Frontal cortex (tissue), 4 donors: ENCODE results near the gene NOP14. TPM values are rescaled to one million over a fixed set of nuclear protein-coding genes. Genes with fewer than 3 reads are reported as not detected.
"Not testable (repeated sequence)": the region's sequence is repeated elsewhere in the genome, so short reads cannot be mapped to it uniquely, and the experiment has no call there.

ENCODE experiments used
- DNase-seq, 2 donors: peaks; one replicate each; pipeline ENCODE4 v3.0.0; 2012; ENCODE audit warnings: low spot score in 2 of 2
- FAIRE-seq: peaks from 2 replicates; lab custom pipeline; 2012; peaks lifted over from hg19 to GRCh38; lab: Jason Lieb, UNC
- total RNA-seq: library from RNA; depleted of rRNA; stranded (reverse); fragments of >200 nt; gene quantifications from one replicate; pipeline ENCODE4 v1.2.3, GENCODE V29; 2014
- donor health status: control.
- donor health status: control.
- donor health status: control.

NOP14 gene
- total RNA-seq, result 6.1 TPM

DNA sequence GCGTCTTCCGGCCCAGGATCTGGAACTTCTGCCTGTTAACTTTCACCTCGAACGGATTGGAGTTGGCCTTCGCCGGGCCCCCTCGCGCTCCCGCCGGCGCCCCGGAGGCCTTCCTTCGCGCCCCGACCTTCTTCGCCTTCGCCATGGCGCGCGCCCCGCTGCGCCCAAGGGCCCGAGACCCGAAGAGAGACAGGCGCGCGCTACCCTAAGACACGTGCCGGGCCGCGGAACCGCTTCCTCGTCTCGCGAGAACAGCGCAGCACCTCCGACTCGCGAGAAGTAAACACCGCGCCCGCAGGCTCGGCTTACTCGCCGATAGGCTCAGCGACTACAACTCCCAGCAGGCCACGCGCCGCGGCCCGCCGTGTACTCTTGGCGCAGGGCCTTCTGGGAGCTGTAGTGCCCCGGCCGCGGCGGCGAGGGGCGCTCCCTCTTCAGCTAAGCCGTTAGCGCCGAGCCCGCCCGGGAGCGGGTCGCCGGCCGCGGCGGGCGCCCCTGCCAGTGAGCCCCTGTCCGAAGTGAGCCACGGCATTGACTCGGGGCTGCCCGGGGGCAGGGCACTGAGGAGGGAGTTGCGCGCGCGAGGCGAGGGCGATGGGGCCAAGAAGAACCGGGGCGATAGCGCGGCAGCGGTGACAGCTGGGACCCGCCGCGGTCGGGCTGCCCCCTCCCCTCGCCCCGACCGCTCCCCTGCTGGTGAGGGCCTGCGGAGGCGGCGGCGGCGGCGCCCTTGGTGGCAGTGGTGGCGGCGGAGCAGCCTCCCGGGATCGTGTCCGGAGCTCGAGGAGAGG lies at the start of gene NOP14, which contains the start of gene GRK4:
Gene NOP14 (minus strand): TSS at position 232 of the 791 bp plus-strand sequence. CDS start 87 bp downstream, at position 145.
Gene GRK4 (plus strand): TSS at position 397 of the 791 bp plus-strand sequence. CDS start 500 bp downstream, outside the sequence.
- peak; percentile 99 for DNase-seq
- no peak for FAIRE-seq

DNA sequence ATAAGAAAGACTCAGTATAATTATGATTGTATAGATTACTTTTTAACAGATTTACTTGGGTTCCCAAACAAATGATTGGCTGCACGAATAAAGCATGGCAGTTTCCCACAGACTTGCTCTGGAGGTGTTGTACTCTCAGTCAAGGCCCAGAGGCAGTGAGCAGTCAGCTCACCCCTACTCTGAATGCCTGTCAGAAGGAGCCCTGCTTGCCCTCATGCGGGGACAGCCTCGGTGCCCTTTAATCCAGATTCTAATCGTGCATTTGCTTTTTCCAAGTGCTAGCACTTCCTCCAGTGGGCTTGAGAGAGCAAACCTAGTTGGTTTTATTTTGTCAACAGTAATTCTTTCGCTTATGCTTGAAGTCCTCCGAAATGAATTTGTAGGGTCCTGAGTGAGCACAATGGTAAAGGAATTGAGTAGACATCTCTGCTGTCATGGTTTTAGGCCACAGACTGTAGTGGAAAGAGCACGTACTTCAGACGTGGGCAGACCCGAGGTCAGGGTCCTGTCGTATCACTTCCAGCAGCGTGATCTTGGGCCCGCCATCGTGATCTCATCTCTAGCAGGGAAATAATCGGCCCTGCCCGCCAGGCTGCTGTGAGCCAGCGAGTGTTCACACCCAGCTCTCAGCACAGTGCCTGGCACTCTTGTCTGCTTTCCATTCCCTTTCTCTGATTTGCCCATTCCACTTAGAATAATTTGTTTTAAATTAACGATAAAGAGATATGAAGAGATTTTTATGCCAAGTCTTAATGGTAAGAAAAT lies 48.4 kb upstream of the NOP14 start:
- FAIRE-seq, result no peak
- no peak for DNase-seq

DNA sequence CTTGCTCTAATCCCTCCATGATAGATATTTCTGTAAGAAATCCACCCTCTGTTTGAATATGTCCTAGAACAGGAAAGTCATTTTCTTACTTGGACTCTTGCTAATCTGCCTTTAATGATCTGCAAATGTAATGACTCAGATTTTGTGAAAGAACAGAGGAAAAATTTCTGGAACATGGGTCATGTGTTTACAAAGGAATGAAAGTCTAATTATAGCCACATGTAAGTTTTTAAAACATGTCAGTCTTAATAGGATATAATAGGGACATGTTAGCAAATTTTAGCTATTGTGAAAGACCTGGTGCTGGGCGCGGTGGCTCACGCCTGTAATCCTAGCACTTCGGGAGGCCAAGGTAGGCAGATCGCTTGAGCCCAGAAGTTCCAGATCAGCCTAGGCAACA lies 47.8 kb upstream of the NOP14 start:
- DNase-seq (no peak), FAIRE-seq (no peak)

DNA sequence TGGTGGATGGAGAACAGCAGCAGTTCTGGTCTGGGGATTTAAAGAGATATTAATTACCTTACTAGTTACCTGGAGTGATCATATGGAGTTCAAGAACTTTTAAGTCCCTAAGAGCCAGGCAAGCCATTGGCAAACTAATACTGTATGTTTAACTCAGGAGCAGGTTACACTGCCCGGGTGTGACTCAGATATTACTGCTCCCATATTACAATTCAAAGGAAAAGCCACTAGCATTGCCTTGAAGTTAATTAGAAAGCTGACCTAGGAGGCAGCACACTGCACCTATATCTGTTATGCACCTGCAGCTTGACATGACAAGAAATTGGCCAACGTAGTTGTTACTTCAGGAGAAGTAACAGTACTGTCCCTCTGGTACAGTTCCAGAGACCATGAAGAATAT lies 47.4 kb upstream of the NOP14 start:
- FAIRE-seq (no peak), DNase-seq (no peak)

DNA sequence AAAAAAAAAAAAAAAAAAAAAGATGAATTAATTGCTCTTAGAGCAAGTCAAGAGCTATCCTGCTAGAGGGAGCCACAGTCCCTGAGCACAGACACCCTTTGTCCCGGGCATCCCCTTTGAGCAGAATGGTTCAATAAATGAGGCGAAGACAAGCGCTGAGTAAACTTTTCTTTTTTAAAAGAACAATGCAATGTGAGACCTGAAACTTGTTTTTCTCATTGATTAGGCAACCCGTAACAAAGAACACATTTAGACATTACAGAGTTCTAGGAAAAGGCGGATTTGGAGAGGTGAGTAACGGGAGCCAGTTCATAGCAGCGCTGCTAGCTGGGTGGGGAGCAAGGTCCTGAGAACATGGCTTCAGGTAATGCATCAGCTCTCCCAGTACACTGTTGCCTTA lies 46.2 kb upstream of the NOP14 start:
- FAIRE-seq, result no peak
- peak in 1 of 2 donors; percentile 25 for DNase-seq

DNA sequence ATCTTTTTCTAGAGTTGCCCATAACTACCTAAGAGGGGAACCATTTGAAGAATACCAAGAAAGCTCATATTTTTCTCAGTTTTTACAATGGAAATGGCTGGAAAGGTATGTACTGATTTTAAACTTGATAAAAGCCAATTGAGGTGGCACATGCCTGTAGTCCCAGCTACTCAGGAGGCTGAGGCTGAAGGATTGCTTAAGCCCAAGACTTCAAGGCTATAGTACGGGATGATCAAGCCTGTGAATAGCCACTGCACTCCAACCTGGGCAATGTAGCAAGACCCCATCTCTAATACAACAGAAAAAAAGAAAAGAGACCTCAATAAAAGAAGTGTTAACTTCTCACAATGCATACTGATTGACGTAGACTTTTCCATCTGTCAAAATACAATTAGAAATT lies 44.5 kb upstream of the NOP14 start:
- FAIRE-seq (no peak), DNase-seq (no peak)

DNA sequence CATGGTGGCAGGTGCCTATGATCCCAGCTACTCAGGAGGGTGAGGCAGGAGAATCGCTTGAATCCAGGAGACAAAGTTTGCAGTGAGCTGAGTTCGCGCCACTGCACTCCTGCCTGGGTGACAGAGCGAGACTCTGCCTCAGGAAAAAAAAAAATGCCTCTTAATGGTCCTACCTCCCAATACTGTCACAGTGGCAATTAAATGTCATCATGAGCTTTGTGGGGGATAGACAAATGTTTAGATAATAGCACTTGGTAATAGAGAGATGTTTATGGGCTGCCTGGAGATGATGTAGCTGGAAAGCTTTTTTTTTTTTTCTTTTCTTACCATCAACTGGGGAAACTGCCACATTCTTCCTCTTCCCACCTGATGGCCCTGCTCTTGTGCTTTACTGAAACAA lies 33.2 kb upstream of the NOP14 start:
- FAIRE-seq (no peak), DNase-seq (no peak)

DNA sequence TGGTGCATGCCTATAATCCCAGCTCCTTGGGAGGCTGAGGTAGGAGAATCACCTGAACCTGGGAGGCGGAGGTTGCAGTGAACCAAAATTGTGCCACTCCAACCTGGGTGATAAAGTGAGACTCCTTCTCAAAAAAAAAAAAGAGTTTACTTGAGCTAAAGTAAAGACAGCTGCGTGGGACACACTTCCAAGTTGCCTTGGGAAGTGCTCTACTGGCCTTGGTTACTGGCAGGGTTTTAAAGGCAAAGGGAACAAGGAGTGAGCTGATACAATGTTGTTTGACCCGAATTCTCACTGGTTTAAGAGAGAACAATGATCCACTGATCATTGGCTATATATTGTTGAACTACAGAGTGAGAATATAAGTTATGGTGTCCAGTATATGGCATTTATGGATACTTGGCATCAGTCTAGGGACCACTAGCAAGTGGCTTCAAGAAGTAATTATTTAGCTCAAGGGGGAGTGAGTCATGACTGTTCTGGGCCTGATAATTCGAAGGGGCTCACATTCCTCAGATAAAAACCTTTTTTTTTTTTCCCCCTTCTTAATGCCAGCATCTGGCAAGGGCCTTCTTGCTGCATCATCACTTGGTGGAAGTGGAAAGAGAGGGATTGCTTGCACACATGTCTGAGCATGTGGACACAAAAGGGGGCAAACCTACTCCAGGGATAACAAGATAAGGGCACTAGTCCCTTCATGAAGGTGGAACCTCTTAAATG lies 32.5 kb upstream of the NOP14 start:
- DNase-seq (no peak), FAIRE-seq (no peak)

DNA sequence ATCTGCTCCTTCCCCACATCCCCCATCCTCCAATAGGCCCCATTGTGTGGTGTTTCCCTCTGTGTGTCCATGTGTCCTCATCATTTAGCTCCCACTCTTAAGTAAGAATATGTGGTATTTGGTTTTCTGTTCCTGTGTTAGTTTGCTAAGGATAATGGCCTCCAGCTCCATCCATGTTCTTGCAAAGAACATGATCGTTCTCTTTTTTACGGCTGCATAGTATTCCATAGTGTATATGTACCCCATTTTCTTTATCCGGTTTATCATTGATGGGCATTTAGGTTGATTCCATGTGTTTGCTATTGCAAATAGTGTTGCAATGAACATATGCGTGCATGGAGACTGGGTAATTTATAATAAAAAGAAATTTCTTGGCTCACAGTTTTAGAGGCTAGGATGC lies 31.7 kb upstream of the NOP14 start:
- FAIRE-seq, result no peak
- DNase-seq, result no peak

DNA sequence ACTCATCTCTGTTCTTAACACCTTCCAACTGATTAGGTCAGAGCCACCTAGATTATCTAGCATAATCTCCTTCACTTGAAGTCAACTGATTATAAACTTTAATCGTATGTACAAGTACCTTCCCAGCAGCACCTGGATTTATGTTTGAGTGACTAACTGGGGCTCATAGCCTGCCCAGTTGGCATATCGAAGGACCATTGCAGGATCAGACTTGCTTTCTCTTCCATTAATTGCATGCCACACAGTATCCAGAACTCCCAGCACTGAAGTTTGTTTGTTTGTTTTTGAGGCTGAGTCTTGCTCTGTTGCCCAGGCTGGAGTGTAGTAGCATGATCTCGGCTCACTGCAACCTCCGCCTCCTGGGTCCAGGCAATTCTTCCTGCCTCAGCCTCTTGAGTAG lies 28.0 kb upstream of the NOP14 start:
- no peak for FAIRE-seq
- DNase-seq, result no peak

DNA sequence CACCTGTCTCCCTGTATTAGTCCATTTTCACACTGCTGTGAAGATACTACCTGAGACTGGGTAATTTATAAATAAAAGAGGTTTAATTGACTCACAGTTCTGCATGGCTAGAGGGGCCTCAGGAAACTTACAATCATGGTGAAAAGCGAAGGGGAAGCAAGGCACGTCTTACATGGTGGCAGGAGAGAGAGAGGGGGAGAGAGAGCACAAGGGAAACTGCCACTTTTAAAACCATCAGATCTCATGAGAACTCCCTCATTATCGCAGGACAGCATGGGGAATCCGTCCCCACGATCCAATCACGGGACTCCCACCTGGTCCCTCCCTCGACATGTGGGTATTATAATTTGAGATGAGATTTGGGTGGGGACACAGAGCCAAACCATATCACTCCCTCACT lies 20.5 kb upstream of the NOP14 start:
- not testable (repeated sequence) for DNase-seq, FAIRE-seq

DNA sequence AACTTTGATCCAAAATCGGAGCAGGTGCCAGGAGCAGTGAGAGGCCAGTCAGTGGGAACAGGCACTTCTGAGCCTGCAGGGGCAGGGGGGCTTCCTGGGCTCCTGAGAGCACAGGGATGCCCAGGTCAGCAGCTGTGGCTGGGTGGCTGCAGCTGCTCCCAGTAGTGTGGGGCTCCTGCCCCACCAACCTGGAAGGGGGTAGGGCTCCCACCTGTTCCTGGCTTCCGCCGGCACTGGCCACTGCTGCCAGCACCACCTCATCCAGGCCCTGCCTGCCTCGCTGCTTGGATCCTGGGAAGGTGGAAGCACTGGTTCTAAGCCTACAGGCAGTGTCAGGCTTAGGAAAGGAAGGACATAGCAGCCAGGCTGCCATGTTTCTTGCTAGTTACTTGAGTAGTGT lies 18.8 kb upstream of the NOP14 start:
- FAIRE-seq, result no peak
- no peak for DNase-seq

DNA sequence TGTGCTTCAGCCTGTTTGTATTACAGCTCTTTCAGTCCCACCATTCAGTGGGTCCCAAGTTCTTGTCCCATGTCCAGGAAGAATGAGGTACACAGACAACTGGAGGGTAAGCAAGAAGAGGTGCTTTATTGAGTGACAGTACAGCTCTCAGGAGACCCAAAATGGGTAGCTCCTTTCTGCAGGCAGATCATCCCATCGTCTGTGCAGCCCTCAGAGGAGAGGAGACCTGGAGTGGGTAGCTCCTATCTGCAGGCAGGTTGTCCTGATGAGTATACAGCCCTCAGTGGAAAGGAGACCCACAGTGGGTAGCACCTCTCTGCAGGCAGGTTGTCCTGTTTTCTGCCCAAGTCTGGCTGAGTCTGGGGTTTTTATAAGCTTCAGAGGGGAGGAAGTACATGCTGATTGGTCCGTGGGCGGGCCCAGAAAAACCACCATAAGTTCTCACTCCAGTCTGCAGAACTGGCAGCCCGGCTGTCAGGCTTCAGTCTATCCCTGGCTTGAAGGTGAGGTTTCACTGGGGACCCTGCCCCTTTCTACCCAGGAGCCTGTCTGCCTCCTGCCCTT lies 18.1 kb upstream of the NOP14 start:
- FAIRE-seq, result no peak

DNA sequence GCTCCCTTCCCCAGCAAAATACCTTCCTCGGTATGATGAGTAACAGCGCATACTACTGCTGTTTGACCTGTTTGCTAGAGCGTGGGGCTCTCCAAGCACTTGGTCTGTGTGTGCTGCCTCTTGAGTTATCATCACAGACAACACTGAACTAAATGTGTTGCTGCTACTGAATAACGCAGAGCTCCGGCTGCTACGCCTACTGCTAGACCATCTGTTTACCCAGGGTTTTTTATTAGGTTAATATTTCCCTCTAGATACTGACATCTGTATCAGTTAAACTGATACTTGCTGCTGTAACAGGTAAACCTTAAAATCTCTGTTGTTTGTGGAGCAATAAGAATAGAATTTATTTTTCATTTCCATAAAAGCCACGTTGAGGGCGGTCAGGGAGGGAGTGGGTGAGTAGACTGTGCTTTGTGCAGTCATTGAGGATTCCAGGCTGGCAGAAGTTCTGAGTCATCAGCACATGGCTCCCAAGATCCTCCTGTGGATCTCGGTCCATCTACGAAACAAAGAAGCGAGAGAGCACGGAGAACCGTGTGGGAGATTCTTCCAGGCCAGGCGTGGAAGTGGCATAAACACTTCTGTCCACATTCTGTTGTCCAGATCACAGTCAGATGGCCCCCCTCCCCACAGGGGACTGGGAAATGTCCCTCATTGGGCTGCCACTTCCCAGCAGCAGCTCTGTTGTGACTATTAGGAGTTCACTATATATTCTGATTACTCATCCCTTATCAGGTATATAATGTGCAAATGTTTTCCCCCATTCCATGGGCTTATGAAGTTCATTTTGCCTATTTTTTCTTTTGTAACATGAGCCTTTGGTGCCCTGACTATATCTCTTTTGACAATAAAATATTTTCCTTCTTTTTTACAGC lies 14.2 kb upstream of the NOP14 start:
- peak in 1 of 2 donors; percentile 55 for DNase-seq
- no peak for FAIRE-seq

More for the DNA sequence above, 18.1 kb upstream of the NOP14 start:
- no peak for DNase-seq

DNA sequence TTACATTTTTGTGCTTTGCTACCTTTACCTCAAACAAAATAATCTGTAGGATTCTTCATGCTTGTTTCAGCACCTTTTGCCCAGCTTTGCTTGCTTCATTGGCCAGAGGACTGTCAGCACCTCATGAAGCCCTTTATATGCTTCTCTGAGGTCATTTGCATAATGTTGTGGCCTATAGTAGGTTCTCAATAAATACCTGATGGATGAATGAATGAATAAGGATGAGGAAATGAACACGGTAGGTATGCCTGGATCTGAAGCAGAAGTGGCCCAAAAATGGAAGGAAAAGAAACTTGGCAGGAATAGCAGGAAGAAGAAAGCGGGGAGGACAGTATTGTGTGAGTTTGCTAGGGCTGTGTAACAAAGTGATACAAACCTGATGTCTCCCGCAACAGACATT lies 8.1 kb upstream of the NOP14 start:
- FAIRE-seq, result no peak
- no peak for DNase-seq

DNA sequence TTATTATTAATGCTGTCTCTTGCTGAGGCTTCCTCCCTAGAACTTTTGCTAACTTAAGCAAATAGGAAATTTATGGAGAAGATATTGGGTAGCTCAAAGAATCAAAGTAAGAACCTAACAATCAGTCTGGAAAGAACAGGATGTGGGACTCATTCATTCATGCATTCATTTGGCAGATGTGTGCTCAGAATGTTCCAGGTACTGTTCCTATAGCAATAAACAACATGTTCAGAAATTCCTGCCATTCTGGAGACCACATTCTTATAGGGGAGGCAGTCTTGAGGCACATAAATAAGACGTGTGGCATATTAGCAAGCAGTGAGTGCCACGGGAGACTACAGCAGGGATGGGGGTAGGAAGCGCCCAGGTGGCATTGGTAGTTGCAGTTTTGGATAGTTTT lies 5.2 kb upstream of the NOP14 start:
- FAIRE-seq (no peak), DNase-seq (no peak)

DNA sequence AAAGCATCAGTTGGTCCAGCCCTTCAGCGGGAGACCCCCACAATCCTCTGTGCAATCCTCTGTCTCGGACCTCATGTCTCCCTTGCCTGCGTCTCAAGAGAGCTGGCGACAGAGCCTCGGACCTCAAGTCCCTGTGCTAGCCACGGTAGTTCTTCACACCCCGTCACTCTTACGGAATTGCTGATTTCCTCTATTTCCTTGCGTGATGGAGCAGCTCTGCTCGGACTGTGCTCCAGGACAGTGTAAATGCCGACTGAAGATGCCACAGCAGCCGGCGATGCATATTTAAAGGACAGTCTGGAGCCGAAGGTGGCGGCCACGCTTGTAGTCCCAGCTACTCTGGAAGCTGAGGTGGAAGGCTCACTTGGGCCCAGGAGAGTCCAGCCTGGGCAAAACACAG lies 2.1 kb upstream of the NOP14 start:
- FAIRE-seq (no peak), DNase-seq (no peak)

DNA sequence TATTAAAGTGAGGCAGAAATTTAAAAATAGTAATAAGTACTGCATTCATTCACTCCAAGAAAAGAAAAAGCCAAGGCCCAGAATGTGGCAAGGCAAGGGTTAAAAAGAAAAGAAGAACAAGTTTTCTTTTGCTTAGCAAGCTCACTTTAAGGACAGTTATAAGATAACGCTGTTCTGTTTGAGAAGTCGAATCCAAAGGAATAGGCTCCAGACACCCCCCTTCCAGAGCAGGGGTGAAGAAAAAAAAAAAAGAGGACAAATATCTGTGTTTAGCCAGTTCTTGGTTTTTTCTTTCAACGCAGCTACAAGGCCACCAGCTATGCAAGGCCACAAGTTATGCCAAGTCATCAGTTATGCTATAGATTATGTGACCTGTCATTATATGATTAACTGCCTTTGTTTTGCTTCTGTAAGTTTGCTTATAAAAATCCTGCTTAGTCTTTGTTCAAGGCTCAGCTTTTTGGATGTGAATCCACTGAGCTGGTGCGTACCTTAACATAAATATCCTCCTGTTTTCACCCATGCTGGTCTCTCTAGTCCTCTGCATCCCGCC lies 1.6 kb upstream of the NOP14 start:
- FAIRE-seq, result no peak

DNA sequence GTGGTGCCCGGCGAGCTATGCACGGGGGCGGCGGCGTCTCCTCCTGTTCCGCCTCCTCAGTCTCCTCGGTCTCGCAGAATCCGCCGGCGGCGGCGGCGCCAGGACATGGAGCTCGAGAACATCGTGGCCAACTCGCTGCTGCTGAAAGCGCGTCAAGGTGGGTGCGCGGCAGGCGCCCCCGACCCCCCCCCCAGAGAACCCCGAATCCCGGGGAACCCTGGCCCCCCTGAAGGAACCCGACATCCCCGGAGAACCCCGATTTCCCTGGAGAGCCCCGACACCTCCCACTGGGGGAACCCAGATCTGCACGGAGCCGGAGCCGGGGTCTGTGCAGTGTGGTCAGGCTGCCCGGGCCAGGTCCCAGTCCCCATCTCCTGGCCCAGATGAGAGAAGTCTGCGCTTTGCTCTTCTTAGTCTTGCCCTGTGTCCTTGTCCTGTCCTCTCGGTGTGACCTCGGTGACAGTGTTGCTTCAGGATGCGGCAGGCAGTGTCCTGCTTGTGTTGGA lies 813 bp upstream of the NOP14 start:
- DNase-seq (no peak), FAIRE-seq (no peak)

More for the DNA sequence above, 1.6 kb upstream of the NOP14 start:
- DNase-seq, result no peak
